AG09319 (cell line): Measurements from ENCODE around the gene CACNA2D4.

Source experiments
- DNase-seq: peaks from one replicate; pipeline ENCODE4 v3.0.0-alpha.2; 2010; ENCODE audit warnings: low read depth; ENCODE audit errors: extremely low read depth
- TF ChIP-seq, protein P1 (sequence below): IDR thresholded peaks from 2 replicates; pipeline ENCODE4 v1.5.1; 2011; ENCODE audit warnings: low read depth, mild to moderate bottlenecking, inconsistent platforms, low read length, moderate library complexity

Gene CACNA2D4

GRCh38 chr12:1882405-1882804 lies 36.0 kb downstream of the CACNA2D4 start:
- no peak for DNase-seq
- TF ChIP-seq, protein P1, sequence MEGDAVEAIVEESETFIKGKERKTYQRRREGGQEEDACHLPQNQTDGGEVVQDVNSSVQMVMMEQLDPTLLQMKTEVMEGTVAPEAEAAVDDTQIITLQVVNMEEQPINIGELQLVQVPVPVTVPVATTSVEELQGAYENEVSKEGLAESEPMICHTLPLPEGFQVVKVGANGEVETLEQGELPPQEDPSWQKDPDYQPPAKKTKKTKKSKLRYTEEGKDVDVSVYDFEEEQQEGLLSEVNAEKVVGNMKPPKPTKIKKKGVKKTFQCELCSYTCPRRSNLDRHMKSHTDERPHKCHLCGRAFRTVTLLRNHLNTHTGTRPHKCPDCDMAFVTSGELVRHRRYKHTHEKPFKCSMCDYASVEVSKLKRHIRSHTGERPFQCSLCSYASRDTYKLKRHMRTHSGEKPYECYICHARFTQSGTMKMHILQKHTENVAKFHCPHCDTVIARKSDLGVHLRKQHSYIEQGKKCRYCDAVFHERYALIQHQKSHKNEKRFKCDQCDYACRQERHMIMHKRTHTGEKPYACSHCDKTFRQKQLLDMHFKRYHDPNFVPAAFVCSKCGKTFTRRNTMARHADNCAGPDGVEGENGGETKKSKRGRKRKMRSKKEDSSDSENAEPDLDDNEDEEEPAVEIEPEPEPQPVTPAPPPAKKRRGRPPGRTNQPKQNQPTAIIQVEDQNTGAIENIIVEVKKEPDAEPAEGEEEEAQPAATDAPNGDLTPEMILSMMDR = no peak

DNA sequence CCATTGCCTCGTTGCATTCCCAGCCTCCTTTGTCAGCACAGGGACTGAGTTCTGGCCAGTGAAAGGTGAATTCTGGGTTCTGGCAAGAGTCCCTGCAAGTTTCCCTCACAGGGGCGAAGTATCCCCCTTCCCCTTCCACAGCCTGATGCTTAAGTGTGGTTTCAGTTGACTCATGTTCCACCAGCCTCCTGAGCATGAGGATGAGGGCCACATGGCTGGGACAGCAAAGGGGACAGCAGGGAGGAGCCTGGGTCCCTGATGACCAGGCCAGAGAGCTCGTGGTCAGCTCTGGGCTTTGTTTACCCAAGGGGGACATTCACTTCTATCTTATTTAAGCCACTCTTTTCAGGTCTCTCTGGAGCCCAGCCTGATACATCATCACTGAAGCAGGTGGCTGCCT lies 36.5 kb downstream of the CACNA2D4 start:
- DNase-seq = no peak
- TF ChIP-seq, protein P1 = no peak

DNA sequence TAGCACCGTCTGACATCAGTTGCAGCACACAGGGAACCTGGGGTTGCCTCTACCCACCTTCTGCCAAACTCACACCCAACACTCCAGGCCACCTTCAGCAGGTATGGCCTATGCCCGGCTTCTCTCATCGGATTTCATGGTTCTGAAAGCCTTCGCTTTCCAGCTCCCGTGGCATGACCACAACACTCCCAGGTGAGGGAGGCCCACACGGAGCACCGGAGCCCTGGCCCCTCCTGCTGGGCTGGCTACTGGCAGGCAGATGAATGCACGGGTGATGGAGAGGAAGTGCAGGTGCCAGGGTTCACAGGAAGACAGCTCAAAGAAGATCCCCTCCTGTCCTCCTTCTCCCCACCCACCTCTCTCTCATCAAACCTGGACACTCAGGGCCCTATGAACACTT lies 37.2 kb downstream of the CACNA2D4 start:
- TF ChIP-seq, protein P1 = no peak
- no peak for DNase-seq

DNA sequence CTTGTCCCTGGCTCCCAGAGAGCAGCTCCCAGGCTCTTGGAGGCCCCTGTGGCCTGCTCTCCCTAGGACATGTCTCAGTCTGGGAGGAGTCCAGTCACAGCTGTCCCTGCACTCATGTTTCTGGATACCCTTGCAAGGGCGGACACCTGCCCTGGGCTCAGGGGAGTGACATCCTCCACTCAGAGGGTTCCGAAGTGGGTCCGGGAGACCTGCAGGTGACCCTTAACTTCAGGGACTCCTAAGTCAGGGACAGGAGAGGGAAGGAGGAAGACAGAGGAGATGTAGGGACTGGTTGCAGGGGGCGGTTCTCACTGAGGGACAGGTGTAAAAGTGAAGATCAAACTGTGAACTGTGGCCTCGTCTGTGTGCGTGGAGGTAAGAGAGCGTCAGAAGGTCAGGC lies 37.6 kb downstream of the CACNA2D4 start:
- TF ChIP-seq, protein P1 = no peak
- no peak for DNase-seq

DNA sequence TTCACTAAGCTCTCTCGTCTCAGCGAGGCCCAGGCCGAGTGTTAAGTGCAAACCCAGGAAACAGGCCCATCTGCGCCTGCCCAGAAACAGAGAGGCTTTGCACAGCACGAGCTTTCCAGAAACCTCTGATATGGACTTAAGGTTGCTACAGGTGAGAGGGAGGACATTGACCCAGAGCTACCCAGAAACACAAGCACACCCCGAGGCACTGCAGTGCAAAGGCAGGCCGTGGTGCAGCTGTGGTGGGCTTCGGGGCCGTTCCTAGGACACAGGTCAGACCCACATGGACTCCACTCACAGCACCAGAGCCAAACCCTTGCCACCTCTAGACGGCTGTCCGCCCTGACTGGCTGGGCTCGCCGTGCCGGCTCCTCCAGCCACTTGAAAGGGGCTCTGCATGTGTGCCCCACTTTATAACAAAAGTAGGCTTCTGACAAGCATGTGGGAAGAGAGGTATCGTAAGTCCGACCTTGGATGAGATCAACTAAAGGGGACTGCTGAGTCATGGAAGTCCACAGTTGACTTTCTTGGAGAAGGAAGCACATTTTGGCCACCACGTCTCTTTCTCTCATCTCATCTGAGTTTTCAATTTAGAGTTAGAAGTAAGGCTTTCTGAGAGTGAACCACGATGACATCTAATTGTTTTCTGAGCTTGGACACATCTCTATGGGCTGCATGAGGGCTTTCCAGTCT lies 38.2 kb downstream of the CACNA2D4 start:
- no peak for DNase-seq
- TF ChIP-seq, protein P1 = no peak

DNA sequence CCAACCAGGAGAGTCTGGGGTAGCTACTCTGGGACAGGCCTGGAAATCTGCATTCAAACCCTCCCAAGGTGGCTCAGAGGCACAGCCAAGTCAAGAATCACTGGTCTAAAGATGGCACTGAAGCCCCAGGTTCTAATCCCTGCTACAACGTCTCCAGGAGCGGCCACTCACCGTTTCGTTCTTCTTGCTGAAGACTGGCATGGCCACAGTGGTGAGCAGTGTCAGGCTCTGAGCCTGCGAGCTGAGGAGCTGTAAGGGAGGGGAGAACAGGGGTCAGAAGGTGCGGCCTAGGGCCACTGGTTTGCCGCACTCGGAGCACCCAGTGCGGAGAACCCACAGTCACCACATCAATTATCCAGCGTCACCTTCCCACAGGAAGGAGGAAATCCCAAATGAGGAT lies 38.8 kb downstream of the CACNA2D4 start:
- no peak for DNase-seq

GRCh38 chr12:1878695-1879094 lies 39.8 kb downstream of the CACNA2D4 start:
- TF ChIP-seq, protein P1 = no peak
- no peak for DNase-seq

More for the DNA sequence above, 38.8 kb downstream of the CACNA2D4 start:
- TF ChIP-seq, protein P1 = no peak
